HEK293 (cell line): Measurements from ENCODE around the gene POLN.

Experiments
- BCL11A ChIP-seq: fragments of 450-650 bp; formaldehyde crosslinking; IDR thresholded peaks from 2 replicates; pipeline ENCODE4 v1.5.1; 2016; ENCODE audit warnings: low read depth, missing biosample characterization, missing genetic modification characterization
- CTCF ChIP-seq: fragments of 450-650 bp; formaldehyde crosslinking; IDR thresholded peaks from 2 replicates; pipeline ENCODE4 v1.5.1; 2016; ENCODE audit warnings: missing biosample characterization, missing genetic modification characterization
- PBX3 ChIP-seq: sonication (generic); formaldehyde crosslinking; IDR thresholded peaks from 2 replicates; pipeline ENCODE4 v1.8.1; 2022; ENCODE audit warnings: mild to moderate bottlenecking, moderate library complexity, missing genetic modification reagents
- TCF7L2 ChIP-seq: IDR thresholded peaks from 2 replicates; pipeline ENCODE4 v1.6.1; 2011; ENCODE audit warnings: low read depth, mild to moderate bottlenecking, inconsistent platforms, low read length, moderate library complexity, borderline replicate concordance
- ZNF274 ChIP-seq, 2 experiments: fragments of 200-500 bp in 1 of 2; fragments of 450-650 bp in 1 of 2; sonication (Bioruptor generic) in 1 of 2; formaldehyde crosslinking in 1 of 2; IDR thresholded peaks; 2 replicates each; pipeline versions ENCODE4 v1.5.1 to v1.6.1; 2014 to 2016; ENCODE audit warnings: borderline replicate concordance in 1 of 2, inconsistent platforms in 1 of 2, low read length in 1 of 2, missing biosample characterization in 1 of 2, missing genetic modification characterization in 1 of 2
- ZNF629 ChIP-seq: fragments of 450-650 bp; formaldehyde crosslinking; IDR thresholded peaks from 2 replicates; pipeline ENCODE4 v1.5.1; 2017; ENCODE audit warnings: missing biosample characterization, missing genetic modification characterization
- ZNF664 ChIP-seq: fragments of 450-650 bp; formaldehyde crosslinking; IDR thresholded peaks from 2 replicates; pipeline ENCODE4 v1.5.1; 2016; ENCODE audit warnings: missing biosample characterization, missing genetic modification characterization
- ZNF768 ChIP-seq: fragments of 450-650 bp; formaldehyde crosslinking; IDR thresholded peaks from 2 replicates; pipeline ENCODE4 v1.5.1; 2018; ENCODE audit warnings: missing biosample characterization, mild to moderate bottlenecking, missing genetic modification characterization
- ZNF777 ChIP-seq: fragments of 450-650 bp; formaldehyde crosslinking; IDR thresholded peaks from 2 replicates; pipeline ENCODE4 v1.5.1; 2017; ENCODE audit warnings: missing biosample characterization, missing genetic modification characterization, borderline replicate concordance
- ZSCAN5A ChIP-seq: fragments of 450-650 bp; formaldehyde crosslinking; IDR thresholded peaks from 2 replicates; pipeline ENCODE4 v1.5.1; 2016; ENCODE audit warnings: missing biosample characterization, missing genetic modification characterization
- TF ChIP-seq, protein P1 (sequence below): fragments of 450-650 bp; formaldehyde crosslinking; IDR thresholded peaks from 2 replicates; pipeline ENCODE4 v1.5.1; 2017; ENCODE audit warnings: missing biosample characterization, missing genetic modification characterization
- TF ChIP-seq, protein P2 (sequence below): fragments of 450-650 bp; formaldehyde crosslinking; IDR thresholded peaks from 2 replicates; pipeline ENCODE4 v1.5.1; 2016; ENCODE audit warnings: missing biosample characterization, missing genetic modification characterization
- TF ChIP-seq, protein P3 (sequence below): fragments of 450-650 bp; formaldehyde crosslinking; IDR thresholded peaks from 2 replicates; pipeline ENCODE4 v1.5.1; 2016; ENCODE audit warnings: missing biosample characterization, missing genetic modification characterization
- TF ChIP-seq, protein P4 (sequence below): fragments of 450-650 bp; formaldehyde crosslinking; IDR thresholded peaks from 2 replicates; pipeline ENCODE4 v1.5.1; 2016; ENCODE audit warnings: missing biosample characterization, missing genetic modification characterization

DNA sequence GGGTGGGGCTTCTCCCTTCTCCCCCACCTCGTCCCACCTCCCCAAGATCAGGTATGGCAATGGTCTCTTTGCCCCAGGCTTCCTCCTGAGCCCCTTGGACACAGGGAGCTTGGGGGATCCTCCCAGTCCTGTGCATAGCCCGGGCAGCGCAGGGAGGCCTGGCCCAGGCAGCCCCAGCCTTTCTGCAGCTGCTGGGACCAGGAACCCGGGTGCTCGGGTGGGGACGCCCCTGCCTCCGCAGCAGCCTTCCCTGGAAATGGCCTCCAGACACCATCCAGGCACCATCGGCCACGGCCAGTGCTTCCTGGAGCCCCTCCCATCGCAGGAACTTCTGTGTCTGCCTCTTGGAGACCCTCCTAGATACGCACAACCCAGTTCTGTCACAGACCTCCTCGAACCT, 25.9 kb upstream of the POLN start:
- TF ChIP-seq, protein P1, sequence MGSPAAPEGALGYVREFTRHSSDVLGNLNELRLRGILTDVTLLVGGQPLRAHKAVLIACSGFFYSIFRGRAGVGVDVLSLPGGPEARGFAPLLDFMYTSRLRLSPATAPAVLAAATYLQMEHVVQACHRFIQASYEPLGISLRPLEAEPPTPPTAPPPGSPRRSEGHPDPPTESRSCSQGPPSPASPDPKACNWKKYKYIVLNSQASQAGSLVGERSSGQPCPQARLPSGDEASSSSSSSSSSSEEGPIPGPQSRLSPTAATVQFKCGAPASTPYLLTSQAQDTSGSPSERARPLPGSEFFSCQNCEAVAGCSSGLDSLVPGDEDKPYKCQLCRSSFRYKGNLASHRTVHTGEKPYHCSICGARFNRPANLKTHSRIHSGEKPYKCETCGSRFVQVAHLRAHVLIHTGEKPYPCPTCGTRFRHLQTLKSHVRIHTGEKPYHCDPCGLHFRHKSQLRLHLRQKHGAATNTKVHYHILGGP (tag by site-specific recombination), result no peak
- no peak for TF ChIP-seq ZNF664 (tag by site-specific recombination)
- TF ChIP-seq BCL11A (tag by site-specific recombination), result no peak
- TF ChIP-seq TCF7L2, result no peak
- no peak for TF ChIP-seq CTCF (tag by site-specific recombination)
- TF ChIP-seq, protein P2, sequence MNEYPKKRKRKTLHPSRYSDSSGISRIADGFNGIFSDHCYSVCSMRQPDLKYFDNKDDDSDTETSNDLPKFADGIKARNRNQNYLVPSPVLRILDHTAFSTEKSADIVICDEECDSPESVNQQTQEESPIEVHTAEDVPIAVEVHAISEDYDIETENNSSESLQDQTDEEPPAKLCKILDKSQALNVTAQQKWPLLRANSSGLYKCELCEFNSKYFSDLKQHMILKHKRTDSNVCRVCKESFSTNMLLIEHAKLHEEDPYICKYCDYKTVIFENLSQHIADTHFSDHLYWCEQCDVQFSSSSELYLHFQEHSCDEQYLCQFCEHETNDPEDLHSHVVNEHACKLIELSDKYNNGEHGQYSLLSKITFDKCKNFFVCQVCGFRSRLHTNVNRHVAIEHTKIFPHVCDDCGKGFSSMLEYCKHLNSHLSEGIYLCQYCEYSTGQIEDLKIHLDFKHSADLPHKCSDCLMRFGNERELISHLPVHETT (tag by site-specific recombination), result no peak
- no peak for TF ChIP-seq ZNF768 (tag by site-specific recombination)
- TF ChIP-seq PBX3 (CRISPR knock-in tag), result no peak
- TF ChIP-seq, protein P3, sequence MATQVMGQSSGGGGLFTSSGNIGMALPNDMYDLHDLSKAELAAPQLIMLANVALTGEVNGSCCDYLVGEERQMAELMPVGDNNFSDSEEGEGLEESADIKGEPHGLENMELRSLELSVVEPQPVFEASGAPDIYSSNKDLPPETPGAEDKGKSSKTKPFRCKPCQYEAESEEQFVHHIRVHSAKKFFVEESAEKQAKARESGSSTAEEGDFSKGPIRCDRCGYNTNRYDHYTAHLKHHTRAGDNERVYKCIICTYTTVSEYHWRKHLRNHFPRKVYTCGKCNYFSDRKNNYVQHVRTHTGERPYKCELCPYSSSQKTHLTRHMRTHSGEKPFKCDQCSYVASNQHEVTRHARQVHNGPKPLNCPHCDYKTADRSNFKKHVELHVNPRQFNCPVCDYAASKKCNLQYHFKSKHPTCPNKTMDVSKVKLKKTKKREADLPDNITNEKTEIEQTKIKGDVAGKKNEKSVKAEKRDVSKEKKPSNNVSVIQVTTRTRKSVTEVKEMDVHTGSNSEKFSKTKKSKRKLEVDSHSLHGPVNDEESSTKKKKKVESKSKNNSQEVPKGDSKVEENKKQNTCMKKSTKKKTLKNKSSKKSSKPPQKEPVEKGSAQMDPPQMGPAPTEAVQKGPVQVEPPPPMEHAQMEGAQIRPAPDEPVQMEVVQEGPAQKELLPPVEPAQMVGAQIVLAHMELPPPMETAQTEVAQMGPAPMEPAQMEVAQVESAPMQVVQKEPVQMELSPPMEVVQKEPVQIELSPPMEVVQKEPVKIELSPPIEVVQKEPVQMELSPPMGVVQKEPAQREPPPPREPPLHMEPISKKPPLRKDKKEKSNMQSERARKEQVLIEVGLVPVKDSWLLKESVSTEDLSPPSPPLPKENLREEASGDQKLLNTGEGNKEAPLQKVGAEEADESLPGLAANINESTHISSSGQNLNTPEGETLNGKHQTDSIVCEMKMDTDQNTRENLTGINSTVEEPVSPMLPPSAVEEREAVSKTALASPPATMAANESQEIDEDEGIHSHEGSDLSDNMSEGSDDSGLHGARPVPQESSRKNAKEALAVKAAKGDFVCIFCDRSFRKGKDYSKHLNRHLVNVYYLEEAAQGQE (tag by site-specific recombination), result no peak
- no peak for TF ChIP-seq ZNF274 (IDR thresholded peaks at IDR 0.05; ENCODE audit: low read length)
- no peak for TF ChIP-seq ZNF274 (tag by site-specific recombination; IDR thresholded peaks at IDR 0.05; ENCODE audit: borderline replicate concordance)
- TF ChIP-seq ZSCAN5A (tag by site-specific recombination), result no peak
- TF ChIP-seq, protein P4, sequence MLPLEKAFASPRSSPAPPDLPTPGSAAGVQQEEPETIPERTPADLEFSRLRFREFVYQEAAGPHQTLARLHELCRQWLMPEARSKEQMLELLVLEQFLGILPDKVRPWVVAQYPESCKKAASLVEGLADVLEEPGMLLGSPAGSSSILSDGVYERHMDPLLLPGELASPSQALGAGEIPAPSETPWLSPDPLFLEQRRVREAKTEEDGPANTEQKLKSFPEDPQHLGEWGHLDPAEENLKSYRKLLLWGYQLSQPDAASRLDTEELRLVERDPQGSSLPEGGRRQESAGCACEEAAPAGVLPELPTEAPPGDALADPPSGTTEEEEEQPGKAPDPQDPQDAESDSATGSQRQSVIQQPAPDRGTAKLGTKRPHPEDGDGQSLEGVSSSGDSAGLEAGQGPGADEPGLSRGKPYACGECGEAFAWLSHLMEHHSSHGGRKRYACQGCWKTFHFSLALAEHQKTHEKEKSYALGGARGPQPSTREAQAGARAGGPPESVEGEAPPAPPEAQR (tag by site-specific recombination), result no peak
- TF ChIP-seq ZNF629 (tag by site-specific recombination), result no peak
- no peak for TF ChIP-seq ZNF777
